NT2/D1 (cell line): ENCODE results near the gene SERPINB1.

Experiments used
- DNase-seq: peaks from one replicate; pipeline ENCODE4 v3.0.0-alpha.2; 2011; ENCODE audit warnings: low read depth, low spot score
- H3K27me3 ChIP-seq: 2 replicates; pipeline ENCODE4 v1.6.0; 2011; ENCODE audit warnings: mild to moderate bottlenecking; ENCODE audit not compliant: insufficient read length, insufficient read depth
- H3K36me3 ChIP-seq: 2 replicates; pipeline ENCODE4 v1.6.1; 2011; ENCODE audit warnings: mild to moderate bottlenecking, low read length, mixed read lengths; ENCODE audit not compliant: insufficient read depth, insufficient read length
- H3K4me1 ChIP-seq: 2 replicates; pipeline ENCODE4 v1.5.1; 2011; ENCODE audit not compliant: insufficient read depth, insufficient read length
- H3K4me3 ChIP-seq: 2 replicates; pipeline ENCODE4 v1.5.1; 2011; ENCODE audit warnings: low read depth; ENCODE audit not compliant: insufficient read length
- H3K9ac ChIP-seq: 2 replicates; pipeline ENCODE4 v1.6.0; 2011; ENCODE audit warnings: low read depth; ENCODE audit not compliant: insufficient read length
- H3K9me3 ChIP-seq: 2 replicates; pipeline ENCODE4 v1.5.1; 2011; ENCODE audit warnings: mild to moderate bottlenecking, low read length; ENCODE audit not compliant: insufficient read depth
- SUZ12 ChIP-seq: IDR thresholded peaks from 2 replicates; pipeline ENCODE4 v1.6.1; 2011; ENCODE audit not compliant: insufficient read length, insufficient read depth; ENCODE audit errors: extremely low read depth
- YY1 ChIP-seq: IDR thresholded peaks from 2 replicates; pipeline ENCODE4 v1.6.1; 2011; ENCODE audit not compliant: insufficient read length, insufficient read depth
- ZNF274 ChIP-seq: IDR thresholded peaks from 2 replicates; pipeline ENCODE4 v1.6.1; 2011; ENCODE audit warnings: mild to moderate bottlenecking, low read depth, low read length

The SERPINB1 gene

DNA sequence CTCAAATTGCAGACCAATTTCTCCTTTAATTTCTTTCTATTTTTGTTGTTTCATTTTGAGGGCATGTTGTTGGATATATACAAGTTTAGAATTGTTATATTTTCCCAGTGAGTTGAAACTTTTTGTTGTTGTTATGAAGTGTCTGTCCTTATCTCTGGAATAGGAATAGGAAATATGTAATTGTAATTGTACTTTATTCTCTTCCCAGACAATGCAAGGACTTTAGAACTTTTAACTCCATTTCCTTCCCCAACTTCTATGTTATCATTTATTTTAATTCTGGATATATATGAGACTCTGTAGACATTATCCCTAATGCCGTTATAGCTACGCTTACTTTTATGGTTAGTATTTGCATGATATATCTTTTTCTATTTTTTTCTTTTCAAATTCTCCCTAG lies 12.4 kb downstream of the SERPINB1 start:
- TF ChIP-seq ZNF274, result no peak
- TF ChIP-seq SUZ12, result no peak
- TF ChIP-seq YY1, result no peak
- Histone ChIP-seq H3K9me3 (no peaks in the 10 kb centered on the region), H3K9ac (no peak overlapping the region), H3K36me3 (peaks cover 13% of the 10 kb centered on the region), H3K4me3 (no peak overlapping the region), H3K27me3 (no peaks in the 10 kb centered on the region), H3K4me1 (no peaks in the 10 kb centered on the region)
- no peak for DNase-seq

DNA sequence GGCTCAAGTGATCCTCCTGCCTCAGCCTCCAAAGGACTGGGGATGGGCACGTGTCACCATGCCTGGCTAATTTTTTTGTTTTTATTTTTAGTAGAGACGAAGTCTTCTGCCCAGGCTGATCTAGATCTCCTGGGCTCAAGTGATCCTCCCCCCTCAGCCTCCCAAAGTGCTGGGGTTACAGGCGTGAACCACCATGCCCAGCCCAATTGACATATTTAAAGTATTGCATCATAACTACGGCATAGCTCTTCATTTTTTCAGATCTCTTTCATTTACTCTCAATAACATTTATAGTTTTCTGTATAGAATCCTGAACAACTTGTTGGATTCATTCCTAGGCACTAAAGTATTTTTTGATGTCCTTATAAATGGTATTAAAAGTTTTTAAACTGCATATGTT lies 13.0 kb downstream of the SERPINB1 start:
- Histone ChIP-seq H3K9me3 (no peaks in the 10 kb centered on the region), H3K36me3 (peaks cover 7% of the 10 kb centered on the region), H3K9ac (no peak overlapping the region), H3K4me1 (no peaks in the 10 kb centered on the region), H3K27me3 (no peaks in the 10 kb centered on the region), H3K4me3 (no peak overlapping the region)
- no peak for DNase-seq
- TF ChIP-seq ZNF274, result no peak
- no peak for TF ChIP-seq YY1
- TF ChIP-seq SUZ12, result no peak

DNA sequence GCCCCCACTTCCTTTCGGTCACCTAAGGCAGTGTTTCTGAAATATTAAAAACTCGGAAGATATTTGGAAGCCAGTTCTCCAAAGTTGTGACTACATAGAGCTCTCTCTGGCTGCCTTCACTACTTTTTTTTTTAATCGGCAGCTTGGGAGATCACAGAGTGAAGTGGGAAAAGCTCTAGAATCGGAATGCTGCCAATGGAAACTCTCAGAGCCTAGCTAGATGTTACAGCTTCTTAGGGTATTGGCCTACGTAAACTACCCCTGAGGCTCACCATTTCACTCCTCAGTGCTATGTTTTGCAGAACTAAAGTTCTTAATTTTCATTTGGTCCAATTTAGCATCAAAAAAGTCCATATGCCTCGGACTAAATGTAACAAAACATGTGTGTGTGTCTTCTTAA lies 14.5 kb downstream of the SERPINB1 start:
- Histone ChIP-seq H3K4me3 (no peak overlapping the region), H3K9me3 (no peaks in the 10 kb centered on the region), H3K27me3 (no peaks in the 10 kb centered on the region), H3K36me3 (no peaks in the 10 kb centered on the region), H3K4me1 (no peaks in the 10 kb centered on the region), H3K9ac (no peak overlapping the region)
- TF ChIP-seq ZNF274 (no peak), SUZ12 (no peak), YY1 (no peak)
- no peak for DNase-seq

DNA sequence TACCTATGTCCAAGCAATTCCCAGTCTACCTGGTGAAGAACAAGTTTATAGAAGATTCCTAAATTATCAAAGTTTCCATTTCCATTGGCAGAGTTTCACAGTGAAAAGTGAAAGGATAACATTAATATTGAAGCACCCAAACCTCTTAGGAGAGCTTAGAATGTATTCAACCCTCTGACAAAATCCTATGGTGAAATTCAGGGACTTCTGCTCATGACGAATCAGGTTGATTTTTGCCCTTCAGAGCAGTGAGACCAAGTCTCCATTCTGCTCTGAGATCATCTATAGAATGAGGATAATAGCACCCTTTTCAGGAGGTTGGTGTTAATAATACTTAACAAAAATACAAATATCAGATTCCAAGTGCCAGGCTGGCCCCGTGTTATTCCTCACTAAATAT lies 15.5 kb downstream of the SERPINB1 start:
- H3K27me3 ChIP-seq, result no peaks in the 10 kb centered on the region
- no peak for TF ChIP-seq ZNF274
- no peak for TF ChIP-seq SUZ12
- no peak for TF ChIP-seq YY1
- no peaks in the 10 kb centered on the region for H3K4me1 ChIP-seq
- no peak for DNase-seq
- no peak overlapping the region for H3K4me3 ChIP-seq
- H3K9ac ChIP-seq, result no peak overlapping the region
- H3K36me3 ChIP-seq, result no peaks in the 10 kb centered on the region
- H3K9me3 ChIP-seq, result no peaks in the 10 kb centered on the region

DNA sequence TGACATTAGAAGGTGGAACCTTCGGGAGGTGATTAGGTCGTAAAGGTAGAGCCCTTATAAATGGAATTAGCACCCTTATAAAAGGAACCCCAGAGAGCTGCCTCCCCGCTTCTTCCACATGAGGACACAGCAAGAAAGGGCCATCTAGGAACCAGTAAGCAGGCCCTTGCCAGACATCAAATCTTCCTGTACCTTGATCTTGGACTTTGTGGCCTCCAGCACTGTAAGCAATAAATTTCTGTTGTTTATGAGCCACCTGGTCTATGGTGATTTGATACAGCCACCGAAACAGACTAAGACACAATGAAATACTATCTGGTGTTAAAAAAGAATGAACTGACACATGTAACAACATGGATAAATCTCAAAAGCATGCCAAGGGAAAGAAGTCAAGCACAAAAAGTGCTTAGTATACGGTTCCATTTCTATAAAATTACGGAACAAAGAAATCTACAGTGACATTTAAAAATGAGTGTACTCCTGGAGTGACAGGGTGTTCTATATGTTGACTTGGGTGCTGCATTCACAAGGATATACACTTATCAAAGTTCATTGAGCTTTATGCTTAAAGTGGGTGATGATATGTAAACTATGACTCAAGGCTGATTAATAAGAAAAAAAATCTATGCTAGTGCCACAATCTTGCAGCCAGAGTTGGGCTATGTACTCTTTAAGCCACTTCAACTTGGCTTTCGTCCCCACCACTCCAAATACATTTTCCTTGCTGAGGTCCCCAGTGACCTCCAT lies 18.4 kb downstream of the SERPINB1 start:
- H3K27me3 ChIP-seq, result no peaks in the 10 kb centered on the region
- no peaks in the 10 kb centered on the region for H3K9me3 ChIP-seq
- TF ChIP-seq SUZ12 (no peak), ZNF274 (no peak), YY1 (no peak)
- no peak for DNase-seq
- H3K4me3 ChIP-seq, result no peak overlapping the region
- no peak overlapping the region for H3K9ac ChIP-seq
- H3K4me1 ChIP-seq, result no peaks in the 10 kb centered on the region
- no peaks in the 10 kb centered on the region for H3K36me3 ChIP-seq

DNA sequence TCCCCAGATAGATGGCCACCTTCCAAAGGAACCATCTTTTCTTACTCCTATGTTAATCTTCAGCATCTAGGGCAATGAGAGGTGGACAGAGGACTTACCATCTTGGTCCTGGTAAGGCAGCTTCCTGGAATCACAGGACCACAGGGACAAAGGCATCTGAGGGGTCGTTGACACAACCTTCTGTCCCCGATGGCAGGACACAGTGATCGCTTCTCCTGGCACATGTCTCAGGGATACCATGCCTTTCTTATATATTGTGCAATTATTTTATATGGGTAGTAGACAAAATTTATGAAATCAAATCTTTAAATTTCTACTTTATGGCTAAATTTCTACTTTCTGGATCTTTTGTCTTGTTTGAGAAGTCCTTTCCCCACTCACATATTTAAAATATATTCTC lies 20.1 kb downstream of the SERPINB1 start:
- Histone ChIP-seq H3K9me3 (peaks cover 3% of the 10 kb centered on the region; the same call in 1 of the 2 replicates), H3K4me1 (no peaks in the 10 kb centered on the region), H3K36me3 (no peaks in the 10 kb centered on the region), H3K4me3 (no peak overlapping the region), H3K27me3 (no peaks in the 10 kb centered on the region), H3K9ac (no peak overlapping the region)
- TF ChIP-seq SUZ12 (no peak), ZNF274 (no peak), YY1 (no peak)
- DNase-seq, result no peak

DNA sequence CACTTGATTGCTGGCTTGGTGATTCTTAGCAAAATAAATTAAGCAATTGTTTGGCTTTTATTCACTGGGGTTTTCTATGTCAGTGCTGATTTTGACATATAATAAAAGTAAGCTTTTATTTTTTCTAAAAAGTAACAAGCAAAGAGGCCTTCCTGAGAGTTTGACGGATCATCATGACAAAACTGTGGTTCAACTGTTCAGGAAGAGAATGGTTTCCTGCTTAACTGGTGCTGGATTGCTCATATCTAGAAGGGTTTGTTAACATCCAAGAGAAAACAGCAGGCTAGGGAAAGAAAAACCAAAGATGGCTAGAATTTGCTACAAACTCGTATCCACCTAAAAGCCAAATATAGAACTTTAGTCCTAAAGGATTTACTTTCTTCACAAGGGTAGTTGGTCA lies 21.2 kb downstream of the SERPINB1 start:
- Histone ChIP-seq H3K4me3 (no peak overlapping the region), H3K9me3 (peaks cover 15% of the 10 kb centered on the region), H3K4me1 (no peaks in the 10 kb centered on the region), H3K9ac (no peak overlapping the region), H3K27me3 (no peaks in the 10 kb centered on the region), H3K36me3 (no peaks in the 10 kb centered on the region)
- TF ChIP-seq YY1, result no peak
- TF ChIP-seq ZNF274, result no peak
- no peak for TF ChIP-seq SUZ12
- DNase-seq, result no peak

DNA sequence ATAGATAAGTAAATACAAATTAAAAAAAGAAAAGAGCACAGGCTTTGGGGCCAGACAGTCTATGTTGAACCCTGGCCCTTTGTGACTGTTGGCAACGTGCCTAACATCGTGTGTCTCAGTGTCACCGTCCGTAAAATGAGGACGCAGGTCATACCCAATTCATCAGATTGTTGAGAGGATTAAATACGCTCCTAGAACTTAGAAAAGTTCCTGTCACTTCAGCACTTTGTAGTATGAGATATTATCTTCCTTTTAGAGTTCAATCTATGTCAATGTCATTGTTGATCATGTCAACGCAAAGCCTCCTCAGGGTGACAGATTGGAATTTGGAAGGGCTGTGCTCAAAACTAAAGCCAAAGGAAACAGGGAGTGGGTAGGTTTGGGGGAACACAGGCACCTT lies 21.7 kb downstream of the SERPINB1 start:
- no peaks in the 10 kb centered on the region for H3K36me3 ChIP-seq
- H3K27me3 ChIP-seq, result no peaks in the 10 kb centered on the region
- no peak for DNase-seq
- no peaks in the 10 kb centered on the region for H3K4me1 ChIP-seq
- no peak for TF ChIP-seq YY1
- no peak overlapping the region for H3K4me3 ChIP-seq
- peaks cover 15% of the 10 kb centered on the region for H3K9me3 ChIP-seq
- no peak overlapping the region for H3K9ac ChIP-seq
